Left renal pelvis (tissue), 4 donors: ENCODE results near the gene PPM1A. TPM values are rescaled to one million over a fixed set of nuclear protein-coding genes. Genes with fewer than 3 reads are reported as not detected.
A peak's percentile ranks its signal among the peaks of the same experiment; 100 is the strongest.

Experiments
- DNase-seq, 4 donors: peaks; one replicate each; pipeline ENCODE4 v3.0.0-alpha.2; 2013; ENCODE audit warnings: low read depth in 4 of 4, low spot score in 3 of 4
- polyA plus RNA-seq, 4 donors: library from polyadenylated mRNA; unstranded; fragments of 120-200 nt; gene quantifications; one replicate each; pipeline ENCODE4 v1.2.1, GENCODE V29; 2013; ENCODE audit not compliant: insufficient read length in 4 of 4

The PPM1A gene
- polyA plus RNA-seq, 4 donors = 55.6 to 84.3 (median 77.6) TPM

DNA sequence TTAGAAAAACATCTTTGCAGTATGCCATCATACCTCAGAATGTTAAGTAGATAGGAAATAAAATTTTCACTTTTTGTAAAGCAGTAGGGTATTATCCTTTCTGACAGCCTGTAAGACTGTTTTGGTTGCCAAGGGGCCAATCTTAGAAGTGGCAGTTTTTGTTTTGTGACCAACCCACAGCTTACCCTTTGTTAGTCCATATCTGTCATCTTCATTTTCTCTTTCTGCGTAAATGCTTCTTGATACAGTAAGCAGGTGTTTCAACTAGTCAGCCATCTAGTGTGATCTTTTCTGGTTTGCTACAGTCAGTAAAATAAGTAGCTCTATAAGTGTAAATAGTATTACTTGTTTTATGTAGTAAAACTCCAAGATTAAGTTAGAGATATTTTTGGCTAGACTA is 8.8 kb downstream of the PPM1A start:
- DNase-seq = no peak

DNA sequence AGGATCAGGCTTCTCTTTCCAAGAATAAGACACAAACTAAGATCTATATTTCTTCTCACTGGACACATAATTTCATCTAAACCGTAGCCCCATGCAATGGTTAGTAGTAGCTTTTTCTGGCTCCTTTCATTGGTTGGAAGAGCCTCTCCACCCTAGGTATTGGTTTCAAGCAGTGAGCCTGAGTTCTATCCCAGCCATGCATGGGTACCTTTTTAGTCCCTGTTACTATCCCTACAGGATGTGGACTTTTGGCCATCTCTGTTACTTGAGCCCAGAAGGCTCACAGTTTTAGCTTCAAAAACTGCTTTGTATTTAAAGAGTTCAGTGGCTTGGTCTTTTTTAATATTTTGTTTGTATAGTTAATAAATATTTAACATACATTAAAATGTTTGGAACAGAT is 16.1 kb downstream of the PPM1A start:
- no peak for DNase-seq

DNA sequence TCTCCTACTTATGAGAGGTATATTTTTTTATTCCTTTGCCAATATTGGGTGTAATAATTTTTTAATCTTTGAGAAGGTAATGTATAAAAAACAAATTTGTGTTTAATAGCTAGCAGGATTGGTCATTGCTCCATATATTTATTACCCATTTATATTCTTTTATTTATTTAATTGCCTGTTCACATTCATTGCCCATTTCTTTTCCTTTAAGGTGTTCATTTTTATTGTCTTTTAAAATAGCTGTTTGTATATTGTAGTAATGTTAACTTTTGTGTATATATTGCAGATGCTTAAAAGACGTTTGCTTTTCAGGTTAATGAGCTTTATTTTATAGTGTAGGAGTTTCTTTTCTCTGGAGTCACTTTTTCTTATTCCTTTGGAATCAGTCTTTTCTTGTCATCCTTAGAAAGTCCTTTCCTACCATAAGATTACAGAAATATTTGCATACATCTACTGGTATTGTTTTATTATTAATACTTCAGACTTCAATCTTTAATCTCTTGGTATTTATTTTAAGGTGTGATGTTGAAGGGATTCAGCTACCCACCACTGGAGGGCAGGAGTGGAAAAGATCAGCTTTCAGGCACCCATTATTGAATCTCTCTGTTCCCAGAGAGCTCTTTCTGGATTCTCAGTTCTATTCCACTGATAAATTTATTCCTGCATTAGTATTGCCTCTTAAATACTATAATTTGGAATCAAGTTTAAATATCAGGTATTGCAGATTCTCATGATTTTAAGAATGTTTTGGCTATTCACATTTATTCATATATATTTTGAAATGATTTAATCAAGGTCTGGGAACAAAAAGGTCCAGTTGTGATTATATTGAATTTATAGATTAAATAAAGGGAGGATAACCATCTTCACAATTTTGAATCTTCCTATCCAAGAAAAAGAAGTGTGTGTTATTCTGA is 17.3 kb downstream of the PPM1A start:
- DNase-seq = no peak

DNA sequence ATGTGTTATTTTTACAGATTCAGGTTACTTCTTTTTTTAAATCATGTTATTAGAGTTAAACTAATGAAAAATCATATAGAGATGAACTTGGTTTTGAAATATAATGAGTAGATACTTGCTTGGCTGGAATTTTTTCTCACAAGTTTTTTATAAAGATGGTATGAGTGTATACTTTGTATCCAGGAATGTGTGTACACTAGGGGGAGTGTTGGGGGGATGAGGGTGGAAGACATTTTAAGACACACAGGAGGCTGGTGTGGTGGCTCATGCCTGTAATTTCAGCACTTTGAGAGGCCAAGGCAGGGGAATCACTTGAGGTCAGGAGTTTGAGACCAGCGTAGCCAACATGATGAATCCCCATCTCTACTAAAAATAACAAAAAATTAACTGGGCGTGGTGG is 23.2 kb downstream of the PPM1A start:
- DNase-seq = no peak

DNA sequence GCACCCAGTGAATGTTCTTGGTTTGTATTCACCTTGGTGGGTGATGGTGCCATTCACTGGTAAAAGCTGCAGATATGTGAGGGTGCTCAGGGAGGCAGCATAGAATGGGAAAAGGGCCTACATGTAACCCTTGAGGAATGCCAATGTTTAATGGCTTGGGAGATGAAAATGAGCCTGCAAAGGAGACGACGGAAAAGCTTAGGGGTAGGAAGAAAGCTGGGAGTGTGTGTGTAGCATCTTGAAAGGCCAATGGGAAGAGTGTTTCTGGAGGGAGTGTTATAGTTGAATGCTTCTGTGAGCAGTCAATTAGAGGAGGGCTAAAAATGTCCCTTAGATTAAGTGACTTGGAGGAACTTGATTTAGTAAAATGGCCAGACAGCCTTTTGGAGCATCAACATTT is 24.9 kb downstream of the PPM1A start:
- peak in 1 of 4 donors; percentile 32 for DNase-seq

DNA sequence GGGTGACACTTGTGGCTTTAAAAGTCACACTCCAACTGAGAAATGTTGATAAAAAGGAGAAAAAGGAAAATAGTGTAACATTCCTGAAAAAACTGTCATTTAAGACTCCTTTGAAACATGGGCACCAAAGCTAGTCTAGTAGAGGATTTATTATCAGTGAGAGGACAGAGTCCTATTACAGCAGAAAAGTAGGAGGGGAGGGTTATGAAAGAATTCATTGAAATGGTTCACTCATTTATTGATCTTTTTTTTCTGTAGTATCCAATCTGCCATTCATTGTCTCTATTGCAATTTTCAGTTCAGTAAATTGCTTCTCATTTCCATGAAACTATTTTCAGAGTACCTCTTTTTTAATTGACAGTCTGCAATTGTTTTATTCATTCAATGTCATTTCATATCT is 25.4 kb downstream of the PPM1A start:
- DNase-seq = no peak

DNA sequence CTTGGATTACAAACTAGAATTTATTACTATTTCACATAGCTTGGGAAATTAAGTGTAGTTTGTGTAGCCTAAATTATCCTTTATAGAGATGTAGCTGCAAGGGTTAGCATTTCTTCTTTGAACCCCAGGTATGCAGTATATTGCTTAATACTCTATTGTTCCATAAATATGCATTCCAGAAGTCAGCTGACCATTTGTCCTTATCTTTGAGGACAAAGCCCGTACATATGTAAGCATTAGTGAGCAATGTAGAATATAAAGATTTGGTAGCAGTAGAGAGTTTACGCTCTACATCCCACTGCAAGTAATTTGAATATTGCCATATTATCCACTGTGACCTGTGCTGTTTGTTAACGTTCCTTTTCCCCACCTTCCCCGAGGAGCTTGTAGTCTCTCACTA is 26.9 kb downstream of the PPM1A start:
- DNase-seq = no peak

DNA sequence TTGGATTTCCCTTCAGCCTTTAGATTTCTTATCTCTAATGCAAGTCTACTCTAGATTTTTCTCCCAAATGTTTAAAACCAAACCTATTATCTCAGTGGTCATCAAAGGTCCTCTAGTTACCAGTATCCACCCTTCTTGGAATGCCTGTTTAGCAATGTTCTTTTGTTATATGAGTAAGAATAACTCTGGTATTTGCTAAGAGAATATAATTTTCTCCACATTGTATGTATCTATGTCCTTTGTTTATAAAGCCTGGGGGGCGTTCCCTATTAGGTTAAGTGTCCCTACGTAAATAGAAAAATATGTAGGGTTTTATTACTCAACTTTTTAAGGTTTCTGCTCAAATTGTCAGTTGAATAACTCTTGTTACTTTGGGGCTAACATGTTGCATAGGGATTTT is 27.3 kb downstream of the PPM1A start:
- no peak for DNase-seq

DNA sequence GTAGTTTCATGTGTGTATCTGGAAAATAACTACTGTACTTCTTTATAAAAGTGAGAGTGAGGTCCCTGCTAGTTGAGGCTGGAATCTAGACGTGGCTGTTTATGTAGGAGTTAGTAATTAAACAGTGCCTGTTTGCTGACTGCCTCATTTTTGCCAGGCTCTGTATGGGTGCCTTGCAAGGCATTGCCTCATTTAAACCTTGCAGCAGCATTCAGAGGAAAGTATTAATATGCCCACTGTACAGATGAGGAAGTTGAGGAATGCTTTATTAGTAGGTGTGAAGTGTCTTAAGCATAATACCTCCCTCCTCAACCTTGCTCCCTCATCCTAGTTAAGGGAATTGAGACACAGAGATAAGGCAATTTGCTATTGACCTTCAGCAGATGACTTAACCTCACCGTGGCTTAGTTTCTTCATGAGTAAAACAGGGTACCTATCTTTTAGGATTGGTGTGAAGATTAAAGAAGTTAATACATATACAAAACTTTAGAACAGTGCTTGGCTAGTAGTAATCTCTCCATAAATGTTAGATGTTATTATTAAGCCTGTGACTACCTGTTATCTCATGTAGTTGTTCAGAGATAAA is 28.7 kb downstream of the PPM1A start:
- DNase-seq = no peak

DNA sequence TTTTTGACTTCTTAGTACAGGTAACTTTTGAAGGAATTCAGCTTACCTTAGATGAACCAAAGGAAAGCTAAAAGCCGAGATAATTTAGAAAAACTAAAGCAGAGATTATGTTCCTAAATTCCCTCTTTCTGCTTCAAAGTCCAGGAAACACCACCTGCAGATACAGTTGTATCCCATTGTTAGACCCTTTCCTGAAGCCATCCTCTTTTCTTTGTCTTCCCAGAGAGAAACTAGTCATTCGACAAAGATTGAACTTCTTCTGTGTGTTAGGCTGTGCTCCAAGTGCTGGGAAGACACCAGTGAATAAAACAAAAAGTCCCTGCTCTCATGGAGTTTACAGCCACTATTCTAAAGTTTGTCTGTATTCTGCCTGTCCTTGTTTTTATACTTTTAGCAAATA is 29.3 kb downstream of the PPM1A start:
- DNase-seq = no peak

DNA sequence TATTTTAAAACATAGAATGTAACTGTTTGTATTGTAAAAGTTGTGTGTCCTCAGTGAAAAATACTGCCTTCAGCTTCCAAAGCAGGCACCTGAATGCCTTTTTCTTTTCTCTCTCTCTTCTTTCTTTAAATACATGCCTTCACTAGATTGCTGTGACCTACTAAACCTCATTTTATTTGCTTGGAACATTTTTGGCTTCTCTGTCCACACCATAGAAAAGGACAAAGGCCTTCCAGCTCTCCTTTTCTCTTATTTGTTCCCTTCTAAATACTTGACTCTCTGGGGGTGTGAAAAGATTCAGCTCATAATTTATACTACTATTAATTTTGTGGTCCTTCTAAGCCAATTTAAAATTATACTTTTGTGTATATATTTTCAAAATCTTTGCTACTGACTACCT is 38.4 kb downstream of the PPM1A start:
- DNase-seq = no peak

DNA sequence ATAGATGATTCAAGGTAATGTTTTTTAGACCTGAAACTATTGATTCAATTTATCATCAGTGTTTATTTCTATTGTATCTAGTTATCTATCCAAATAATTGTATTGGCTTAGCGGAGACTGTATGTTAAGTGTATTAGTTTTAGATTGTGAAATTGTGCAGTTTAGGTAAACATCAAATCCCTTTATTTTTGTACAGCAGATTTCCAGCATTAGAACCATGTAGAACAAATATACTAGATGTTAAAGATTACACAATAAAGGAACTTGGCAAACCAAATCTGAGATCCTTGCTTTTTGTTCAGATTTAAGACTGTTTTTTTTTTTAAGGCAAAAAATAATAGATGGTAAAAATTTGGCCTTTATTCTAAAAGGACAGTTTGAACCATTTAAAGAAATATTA is 39.3 kb downstream of the PPM1A start:
- DNase-seq = no peak

DNA sequence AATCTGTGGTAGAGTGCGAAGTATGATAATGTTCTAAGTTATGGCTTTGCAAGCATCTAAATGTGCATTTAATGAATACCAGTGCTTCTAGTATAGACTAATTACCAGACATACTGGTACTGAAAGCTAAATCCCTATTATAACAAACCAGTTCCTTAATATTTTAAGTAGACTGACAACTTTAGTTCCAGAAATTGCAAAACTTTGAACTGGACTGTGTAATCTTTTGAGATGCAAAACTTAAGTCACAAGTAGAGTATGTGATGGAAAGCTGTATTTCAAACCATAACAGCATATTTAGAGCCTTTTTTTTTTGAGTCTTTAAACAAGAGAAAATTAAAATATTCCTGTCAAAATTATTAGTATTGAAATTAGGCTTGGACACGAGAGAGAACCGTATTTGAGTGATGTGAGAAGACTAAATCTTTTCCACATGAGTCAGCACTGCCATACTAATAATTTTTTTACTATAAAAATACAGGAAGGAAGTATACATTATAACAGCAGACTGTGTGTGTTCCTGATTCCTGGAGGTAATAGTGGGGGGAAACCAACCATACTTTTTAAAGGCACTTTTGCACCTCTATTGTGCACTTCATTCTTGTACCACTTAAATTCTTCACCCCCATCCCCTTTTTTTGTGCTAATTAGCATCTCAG is 45.5 kb downstream of the PPM1A start:
- DNase-seq = no peak

DNA sequence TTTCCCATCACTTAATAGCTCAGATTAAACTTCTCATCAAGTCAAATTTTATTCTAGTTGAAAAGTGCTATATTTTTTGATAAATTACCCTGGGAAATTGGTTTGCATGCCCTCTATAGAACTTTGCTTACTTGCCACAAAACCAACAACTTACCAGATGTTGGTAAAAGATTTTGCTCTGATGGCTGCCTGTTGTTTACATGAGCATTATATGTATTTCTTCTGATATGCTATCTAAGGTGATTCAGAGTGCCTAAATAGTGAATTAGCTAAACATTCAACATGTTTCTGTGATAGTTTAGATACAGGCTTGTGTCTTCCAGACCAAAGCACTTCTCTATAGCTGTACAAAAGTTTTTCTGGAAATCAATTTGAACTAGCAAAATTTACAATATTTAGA is 51.0 kb downstream of the PPM1A start:
- DNase-seq = no peak

DNA sequence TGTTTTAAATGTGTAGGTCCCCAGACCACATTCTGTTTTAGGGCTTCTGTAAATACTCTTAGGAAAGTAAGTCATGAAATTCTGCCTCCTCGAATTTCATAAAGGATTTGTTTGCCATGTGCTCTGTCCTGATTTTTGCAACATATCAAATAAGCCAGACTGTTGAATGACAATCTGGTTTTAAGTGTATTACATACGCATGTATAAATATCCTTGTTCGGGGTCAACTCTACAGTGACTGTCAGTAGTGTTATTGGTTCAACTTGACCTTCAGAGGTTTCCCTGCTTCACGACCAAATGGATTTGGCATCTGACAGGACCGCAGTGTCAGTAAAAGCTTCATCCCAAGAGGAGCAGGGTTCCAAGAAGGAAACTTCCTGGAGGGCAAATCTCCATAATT is 52.7 kb downstream of the PPM1A start:
- DNase-seq = no peak

DNA sequence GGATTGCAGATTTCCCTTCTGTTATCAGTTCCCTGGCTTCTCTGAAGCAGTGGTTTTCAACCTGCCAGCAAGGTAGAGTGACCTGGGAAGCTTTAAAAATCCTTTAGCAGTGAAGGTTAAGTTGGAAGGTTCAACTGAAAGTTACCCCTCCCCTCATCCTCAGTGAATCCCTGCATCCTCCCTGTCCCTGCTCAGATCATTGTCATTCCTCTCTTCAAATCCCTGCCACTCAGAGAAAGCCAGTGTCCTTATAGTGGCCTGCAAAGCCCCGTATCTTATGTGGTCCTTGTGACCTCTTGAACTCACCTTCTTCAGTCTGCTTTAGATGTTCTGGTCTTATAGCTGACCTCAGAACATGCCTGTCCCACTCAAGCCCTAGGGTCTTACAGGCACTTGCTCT is 53.6 kb downstream of the PPM1A start:
- DNase-seq = no peak

DNA sequence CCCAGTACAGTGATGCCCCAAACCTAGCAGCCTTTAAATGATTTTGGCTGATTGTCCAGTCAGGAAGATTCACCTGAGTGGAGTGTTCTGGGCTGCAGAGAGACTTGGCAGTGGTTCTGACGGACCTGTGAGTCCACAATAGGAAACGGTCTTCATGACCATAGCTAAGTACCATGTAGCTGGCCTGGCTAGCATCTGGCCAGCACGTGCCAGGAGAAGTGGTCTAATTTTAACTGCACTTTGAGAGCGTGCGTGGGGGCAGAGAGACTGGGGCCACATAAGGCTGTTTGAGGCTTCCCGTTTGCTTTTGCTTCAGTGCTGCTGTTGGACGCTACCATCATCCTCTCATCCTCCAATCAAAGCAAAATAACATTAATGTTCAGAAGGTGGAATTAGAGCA is 54.7 kb downstream of the PPM1A start:
- no peak for DNase-seq

DNA sequence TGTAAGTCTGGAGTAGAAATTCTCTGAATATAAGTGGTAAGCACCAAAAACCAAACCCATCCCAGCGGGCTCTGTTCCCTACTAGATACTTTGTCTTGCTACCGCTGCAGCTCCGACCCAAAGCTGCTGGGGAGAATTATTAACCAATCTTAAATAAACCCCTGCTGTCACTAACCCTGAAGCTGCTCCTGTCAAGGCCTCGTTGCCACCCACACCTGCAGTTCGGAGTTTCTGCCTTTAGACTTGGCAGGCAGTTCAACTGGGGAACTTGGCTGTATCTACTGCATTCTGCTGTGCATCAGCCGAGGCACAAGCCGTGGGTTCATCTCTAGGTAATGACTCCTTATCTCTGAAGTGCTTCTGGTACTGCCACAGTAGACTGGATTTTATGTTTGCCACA is 55.5 kb downstream of the PPM1A start:
- no peak for DNase-seq

DNA sequence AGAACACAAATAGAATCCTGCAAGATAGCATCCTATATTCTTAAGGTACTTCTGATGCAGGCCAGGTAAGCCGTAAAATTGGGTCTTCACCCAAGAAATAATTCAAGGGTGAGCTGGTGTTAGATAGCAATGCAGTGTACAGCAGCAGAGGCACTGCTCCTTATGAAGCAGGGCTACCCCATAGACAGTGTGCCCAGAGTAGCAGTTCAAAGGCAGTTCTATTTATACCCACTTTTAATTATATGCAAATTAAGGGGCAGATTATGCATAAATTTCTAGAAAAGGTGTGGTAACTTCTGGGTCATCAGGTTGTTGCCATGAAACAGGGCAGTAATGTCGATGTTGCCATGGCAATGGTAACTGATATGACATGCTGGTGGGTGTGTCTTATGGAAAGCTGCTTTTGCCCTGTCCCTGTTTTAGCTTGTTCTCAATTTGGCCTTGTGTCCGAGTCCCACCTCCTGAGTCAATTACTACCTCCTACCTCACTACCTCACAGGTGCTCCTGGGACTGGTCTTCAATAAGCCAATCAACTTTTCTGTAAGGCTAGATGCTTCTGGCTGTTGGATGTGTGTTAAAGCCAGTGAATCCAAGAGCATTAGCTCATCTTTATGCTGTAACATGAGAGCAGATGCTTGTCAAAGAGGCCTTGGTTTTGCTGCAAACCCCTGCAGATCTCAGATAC is 61.0 kb downstream of the PPM1A start:
- DNase-seq = no peak

DNA sequence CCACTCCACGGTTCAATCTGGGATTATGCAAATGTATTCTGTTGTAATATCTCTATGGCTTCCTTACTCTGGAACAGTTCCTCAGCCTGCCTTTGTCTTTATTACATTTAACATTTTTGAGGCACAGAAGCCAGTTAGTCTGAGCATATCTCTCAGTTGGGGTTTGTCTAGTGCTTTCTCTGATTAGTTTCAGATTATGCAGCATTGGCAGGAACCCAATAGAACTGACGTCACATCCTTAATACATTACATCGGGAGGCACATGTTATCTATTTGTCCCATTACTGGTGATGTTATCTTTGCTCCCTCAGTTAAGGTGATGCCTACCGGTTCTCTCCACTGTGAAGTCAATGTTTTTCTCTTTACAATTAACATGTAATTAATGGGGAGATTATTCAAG is 62.4 kb downstream of the PPM1A start:
- DNase-seq = no peak

DNA sequence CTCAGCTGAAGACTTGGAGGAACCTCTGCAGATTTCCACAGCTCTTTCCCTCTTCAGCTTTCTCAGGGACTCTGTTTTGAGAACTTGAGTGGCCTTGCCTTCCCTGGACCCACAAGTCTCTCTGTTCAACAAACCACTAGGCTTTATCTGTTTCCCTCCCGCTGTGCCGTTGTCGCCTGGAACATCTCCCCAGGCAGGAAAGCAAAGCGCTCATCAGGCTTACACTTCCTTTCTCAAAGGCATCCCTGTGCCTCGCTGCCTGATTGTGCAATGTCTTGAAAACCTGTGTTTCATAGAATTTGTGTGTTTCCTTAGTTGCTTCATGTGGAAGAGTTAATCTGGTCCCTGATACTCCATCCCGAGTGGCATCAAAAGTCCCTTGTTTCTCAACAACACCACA is 64.1 kb downstream of the PPM1A start:
- DNase-seq = no peak
